SK-N-MC (cell line): ENCODE results near the gene AFF3.

Source experiments
- EZH2 ChIP-seq: fragments of 200-600 bp; sonication (generic); IDR thresholded peaks from one replicate; pipeline ENCODE4 v1.6.1; 2017; ENCODE audit warnings: antibody characterized with exemption
- FOXP2 ChIP-seq: optimal IDR thresholded peaks from 2 replicates; pipeline ENCODE3; 2011; ENCODE audit warnings: mild to moderate bottlenecking, moderate library complexity; ENCODE audit not compliant: insufficient read depth; ENCODE audit errors: extremely low read length, control extremely low read depth
- POLR2AphosphoS5 ChIP-seq: IDR thresholded peaks from 2 replicates; pipeline ENCODE4 v1.6.1; 2012; ENCODE audit warnings: mild to moderate bottlenecking, low read depth, low read length, borderline replicate concordance

- TF ChIP-seq POLR2AphosphoS5 (no peak), EZH2 (no peak), FOXP2 (no peak)
Measured at GRCh38 chr2:99662761-99663341, 479.5 kb downstream of the AFF3 start.
